Activated CD8-positive, alpha-beta memory T cell treated with anti-CD3 and anti-CD28 coated beads, Interleukin-2, amount 50 U/mL, for 1 hour (primary cell): ENCODE data around the gene RHOH.
"Not testable (repeated sequence)": the region's sequence is repeated elsewhere in the genome, so short reads cannot be mapped to it uniquely, and the experiment has no call there.

ENCODE experiments used
- DNase-seq: peaks from one replicate; pipeline ENCODE4 v3.0.0-alpha.2; 2020; ENCODE audit errors: extremely low read depth

RHOH gene

DNA sequence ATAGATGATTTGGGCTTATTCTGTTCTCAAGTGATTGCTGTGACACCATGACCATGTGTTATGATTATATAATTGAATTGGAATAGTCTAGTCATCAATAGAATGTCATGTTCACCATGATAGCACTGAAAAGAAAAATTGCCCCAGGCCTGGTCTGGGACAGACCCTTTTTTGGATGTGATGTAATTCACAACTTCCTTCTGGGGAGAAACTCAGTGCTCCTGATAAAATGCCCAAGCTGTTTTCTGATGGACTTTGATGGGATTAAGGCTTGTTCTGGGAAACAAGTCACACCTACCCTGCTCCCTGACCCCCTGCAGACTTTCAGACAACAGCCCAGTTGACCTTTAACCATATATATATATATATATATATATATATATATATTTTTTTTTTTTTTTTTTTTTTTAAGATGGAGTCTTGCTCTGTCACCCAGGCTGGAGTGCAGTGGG, 65.3 kb downstream of the RHOH start:
- no peak for DNase-seq

DNA sequence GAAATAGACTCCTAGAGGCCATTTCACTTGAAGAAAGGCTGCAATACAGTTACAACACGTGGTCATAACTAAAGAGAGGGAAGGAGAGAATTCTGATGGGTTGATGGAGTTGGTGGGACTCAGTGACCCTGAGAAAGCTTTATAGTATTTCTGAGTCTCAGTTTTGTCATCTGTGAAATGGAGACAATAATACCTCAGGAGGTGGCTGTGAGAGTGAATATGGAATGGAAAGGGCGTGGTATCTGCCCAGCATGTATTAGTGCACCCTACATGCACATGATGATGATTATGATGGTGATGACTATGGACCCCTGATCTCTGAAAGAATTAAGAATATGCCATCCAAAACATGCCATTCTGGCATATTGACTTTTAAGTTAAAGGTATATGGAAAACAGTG, 66.0 kb downstream of the RHOH start:
- DNase-seq, result no peak

DNA sequence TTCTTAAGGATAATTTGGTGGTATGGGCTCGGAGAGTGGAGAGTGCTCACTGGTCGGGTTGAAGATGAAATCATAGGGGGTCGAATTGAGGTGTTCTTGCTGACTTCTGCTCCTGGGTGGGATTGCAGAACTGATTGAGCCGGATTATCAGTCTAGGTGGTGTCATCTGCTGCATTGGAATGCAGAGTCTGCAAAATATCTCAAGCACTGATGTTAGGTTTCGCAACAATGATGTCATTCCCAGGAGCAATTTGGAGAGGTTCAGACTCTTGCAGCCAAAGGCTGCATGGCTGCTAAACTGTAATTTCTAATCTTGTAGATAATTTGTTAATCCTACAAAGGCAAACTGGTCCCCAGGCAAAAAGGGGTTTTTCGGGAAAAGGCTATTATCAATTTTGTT, 67.7 kb downstream of the RHOH start:
- no peak for DNase-seq

DNA sequence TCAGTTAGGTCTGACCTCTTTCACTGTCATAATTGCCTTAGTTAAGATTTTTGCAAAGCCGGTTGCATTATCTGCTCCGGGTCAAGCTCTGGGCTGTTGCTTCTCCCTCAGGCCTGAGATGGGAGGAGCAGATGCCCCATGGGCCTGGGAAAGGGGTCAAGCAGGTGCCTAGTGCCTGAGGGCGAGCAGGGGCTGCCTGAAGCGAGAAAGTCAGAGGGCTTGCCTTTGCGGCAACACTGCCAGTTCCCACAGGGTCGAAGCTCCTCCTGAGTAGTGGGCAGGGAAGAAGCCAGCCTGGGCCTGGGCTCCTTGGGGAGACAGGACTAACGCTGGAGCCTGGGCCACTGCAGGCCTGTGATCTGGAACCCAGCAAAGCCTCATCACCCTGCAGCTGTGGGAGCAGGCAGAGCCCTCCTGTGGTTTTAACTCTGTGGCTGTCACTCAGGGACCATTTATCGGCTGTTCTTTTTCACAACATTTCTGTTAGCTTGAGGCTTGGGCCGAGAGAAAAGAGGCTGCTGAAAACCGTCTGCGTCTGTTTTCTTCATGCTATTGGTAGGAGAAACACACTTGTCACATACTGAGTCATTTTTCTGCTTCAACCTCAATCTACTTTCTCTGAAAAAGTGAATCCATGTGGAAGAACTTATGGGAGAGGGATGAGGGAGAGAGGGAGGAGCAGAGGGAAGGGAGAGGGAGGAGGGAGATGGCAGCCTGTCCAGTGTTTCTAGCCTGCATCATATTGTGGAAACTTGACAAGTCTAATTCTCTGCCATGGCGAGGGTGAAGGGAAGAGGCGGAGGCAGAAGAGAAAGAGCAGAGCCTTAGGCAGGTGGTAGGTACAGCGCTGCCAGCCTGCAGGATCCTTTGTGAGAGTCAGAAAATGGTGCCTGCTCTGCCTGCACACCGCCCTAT, 68.4 kb downstream of the RHOH start:
- peak; percentile 50 for DNase-seq

DNA sequence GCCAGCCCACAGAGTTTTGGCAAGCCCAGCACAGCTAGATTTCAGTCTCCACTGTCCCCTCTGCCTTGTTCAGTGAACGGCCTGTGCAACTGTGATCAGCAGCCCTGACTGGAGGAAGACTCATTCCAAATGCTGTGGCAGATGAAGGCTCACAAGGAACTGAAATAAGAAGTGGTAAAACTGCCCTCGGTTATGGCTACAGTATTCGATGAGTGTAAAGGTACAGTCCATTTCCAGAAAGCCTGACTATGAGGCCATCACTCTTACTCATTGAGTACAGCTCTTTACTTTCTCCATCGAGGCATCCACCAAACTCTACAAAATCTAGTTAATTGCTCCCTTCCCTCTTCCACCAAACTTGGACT, 69.1 kb downstream of the RHOH start:
- DNase-seq, result no peak

DNA sequence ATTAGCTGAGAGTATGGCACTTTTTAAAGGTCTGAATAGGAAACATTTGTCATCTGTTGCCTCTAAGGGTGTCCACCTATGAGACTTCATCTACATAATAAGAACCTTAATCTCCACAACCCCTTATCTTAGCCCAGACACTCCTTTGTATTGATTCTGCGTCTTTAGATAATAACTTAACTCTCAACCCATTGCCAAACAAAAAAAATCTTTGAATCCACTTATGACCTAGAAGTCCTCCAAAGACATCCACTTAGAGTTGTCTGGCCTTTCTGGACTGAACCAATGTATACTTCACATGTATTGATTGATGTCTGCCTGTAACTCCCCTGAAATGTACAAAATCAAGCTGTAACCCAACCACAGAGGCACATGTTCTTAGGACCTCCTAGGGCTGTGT, 72.3 kb downstream of the RHOH start:
- DNase-seq, result no peak

DNA sequence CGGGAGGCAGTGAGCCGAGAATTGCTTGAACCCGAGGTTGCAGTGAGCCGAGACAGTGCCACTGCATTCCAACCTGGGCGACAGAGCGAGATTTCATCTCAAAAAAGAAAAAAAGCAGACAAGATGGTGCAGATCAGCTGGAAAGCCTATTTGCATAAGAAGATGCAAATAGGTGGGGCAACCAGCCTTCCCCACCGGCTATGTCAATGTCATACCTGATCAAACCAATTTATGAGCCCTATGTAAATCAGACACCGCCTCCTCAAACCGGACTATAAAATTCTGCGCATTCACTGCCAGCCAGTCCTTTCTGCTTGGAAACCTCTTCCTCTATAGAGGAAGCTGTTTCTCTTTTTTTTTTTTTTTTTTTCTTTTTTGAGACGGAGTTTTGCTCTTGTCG, 73.8 kb downstream of the RHOH start:
- DNase-seq, result no peak

DNA sequence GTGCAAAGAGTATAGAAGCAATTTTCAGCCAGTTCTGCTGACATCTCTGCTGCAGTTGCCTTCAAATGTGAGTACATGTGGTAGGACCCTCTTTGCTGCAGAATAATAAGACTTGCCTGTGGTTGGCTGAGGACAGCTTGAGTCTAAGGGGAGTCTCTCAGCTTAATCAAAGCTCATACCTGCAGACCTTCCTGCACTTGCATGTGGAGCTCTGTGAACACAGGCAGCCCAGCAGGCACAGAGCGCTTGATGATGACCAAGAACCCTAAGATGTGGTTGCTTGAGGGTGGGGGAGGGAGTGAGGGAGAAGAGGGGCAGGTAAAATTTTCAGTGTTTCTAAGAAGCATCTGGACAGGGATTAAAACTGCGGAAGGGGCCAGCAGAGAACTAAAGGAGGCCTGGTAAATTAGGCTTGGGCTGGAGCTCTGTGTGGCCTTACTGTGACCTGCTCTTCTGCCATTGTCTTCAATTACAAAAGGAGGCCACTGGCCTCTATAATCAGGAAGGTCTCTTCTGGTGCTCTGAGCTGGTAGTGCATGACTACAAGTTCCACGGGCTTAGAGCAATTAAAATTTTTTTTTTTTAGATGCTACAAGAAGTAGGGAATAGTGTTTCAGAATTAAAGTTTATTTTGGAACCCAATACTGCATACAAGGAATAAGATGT, 78.4 kb downstream of the RHOH start:
- DNase-seq, result no peak

DNA sequence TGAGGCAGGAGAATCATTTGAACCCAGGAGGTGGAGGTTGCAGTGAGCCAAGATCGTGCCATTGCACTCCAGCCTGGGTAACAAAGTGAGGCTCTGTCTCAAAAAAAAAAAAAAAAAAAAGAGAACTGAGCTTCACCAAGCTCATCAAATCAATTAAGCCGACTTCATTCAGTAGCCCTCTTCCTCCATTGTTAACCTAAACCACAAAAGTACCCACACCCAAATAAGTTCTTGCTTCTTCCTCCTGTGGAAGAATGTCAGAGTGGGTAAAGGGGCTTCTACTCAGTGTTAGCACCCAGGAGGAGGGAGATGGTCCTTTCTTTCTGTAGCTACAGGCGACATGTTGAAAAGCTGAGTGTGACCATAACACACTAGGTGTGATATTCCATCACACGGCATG, 79.7 kb downstream of the RHOH start:
- no peak for DNase-seq

DNA sequence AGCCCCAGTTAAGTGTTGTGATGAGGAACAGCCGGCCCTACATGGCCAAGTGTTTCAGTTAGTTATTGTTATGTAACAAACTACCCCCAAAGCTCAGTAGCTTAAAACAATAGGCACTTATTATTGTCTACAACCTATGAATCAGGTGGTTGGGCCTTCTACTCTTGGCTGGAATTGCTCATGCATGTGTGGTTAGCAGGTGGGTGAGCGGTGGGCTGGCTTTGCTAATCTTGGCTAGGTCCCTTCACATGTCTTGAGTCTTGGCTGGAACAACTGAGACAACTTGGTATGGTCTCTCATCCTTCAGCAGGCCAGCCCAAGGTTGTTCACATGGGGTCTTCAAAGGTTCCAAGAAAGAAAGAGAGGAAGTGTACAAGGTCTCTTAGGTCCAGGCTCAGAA, 83.8 kb downstream of the RHOH start:
- no peak for DNase-seq

DNA sequence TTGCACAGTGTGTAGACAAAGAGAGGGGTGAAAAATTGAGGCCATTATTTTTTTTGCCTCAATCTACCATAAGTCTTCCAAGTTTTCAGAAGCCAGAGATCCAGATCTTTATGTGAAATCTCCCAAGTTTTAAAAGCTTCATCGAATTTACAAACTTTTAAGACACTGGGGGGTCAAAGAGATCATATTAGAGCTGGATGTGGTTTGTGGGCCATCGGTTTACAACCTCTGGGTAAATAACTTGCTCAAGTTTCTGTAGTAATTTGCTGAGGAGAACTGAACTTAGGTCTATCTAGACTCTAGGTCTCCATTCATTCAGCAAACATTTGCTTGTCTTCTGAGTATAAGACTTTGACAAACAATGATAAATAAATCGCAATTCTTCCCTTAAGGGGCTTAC, 84.3 kb downstream of the RHOH start:
- no peak for DNase-seq

DNA sequence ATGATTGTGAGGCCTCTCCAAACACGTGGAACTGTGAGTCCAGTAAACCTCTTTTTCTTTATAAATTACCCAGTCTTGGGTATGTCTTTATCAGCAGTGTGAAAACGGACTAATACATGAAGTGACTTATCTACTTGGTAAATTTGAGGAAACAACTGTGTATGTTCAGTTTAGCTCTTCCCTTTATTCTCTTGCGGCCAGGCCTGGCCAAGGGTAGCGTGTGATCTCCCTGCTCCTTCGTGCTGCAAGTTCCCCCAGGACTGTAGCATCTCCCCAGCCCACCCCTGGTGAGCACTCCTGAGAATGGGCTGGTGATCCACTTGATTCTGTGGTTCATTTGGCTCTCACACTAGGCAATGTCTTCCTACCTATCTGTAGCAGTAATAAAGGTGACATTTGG, 85.1 kb downstream of the RHOH start:
- DNase-seq, result no peak

DNA sequence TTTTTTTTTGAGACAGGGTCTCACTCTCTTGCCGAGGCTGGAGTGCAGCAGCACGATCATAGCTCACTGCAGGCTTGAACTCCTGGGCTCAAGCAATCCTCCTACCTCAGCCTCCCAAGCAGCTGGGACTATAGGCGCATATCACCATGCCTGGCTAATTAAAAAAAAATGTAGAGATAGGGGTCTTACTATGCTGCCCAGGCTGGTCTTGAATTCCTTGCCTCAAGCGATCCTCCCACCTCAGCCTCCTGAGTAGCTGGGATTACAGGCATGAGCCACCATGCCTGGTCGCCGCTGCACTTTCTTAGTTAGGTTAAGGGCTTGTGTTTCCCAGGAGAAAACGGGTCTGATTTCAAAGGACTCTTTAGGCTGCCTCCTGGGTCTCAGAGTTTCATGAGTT, 86.0 kb downstream of the RHOH start:
- DNase-seq, result not testable (repeated sequence)

DNA sequence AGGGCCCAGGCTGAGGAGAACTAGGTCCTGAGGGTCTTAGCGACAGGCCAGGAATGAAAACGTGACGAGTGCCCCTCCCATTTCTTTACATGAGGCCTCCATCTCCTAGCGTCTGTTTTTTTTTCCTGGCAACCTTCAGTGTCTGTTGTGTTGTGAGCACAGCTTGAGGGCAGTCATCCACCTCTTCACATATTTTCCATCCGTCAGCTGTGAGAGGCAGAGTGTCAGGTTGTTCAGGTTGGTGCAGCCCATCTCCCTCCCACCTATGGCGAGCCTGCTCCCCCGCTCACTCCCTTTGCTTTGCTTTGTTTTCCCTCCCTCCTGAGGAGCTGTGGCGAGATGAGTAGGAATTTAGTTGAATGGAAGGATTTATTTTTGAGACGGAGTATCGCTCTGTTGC, 86.6 kb downstream of the RHOH start:
- DNase-seq, result no peak

DNA sequence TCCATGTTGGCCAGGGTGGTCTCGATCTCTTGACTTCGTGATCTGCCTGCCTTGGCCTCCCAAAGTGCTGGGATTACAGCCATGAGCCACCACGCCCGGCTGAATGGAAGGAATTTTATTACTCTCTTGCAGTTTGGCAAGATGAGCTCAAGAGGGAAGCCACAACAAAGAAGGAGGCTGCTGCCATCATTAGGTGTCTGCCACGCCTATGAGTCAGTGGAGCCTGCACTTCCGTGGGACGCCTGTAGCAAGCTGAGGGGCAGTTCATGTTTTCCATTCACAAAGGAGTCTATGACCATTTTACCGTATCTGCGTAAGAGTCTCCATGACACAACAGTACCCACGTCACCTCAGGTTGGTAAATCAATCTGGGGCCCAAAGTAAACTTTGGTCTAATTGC, 87.1 kb downstream of the RHOH start:
- DNase-seq, result peak; percentile 87

DNA sequence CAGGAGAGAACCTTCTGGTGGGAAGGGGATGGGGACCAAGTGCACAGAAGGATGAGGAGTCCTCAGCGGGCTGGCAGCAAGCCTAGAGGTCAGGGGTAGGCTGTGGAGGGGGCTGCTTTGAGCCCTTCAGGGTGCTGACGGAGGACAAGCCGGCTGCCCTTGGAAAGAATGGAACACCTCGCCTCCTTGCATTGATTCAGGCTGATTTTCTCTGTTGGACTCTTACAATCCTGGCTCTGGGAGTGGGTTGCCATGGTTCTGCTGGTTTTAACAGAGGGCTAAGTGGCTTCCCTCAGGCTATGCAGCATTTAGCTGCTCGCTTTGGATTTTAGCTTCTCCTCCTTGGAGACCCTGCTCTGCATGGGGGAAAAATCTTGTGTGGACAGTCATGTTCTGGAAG, 88.9 kb downstream of the RHOH start:
- no peak for DNase-seq

DNA sequence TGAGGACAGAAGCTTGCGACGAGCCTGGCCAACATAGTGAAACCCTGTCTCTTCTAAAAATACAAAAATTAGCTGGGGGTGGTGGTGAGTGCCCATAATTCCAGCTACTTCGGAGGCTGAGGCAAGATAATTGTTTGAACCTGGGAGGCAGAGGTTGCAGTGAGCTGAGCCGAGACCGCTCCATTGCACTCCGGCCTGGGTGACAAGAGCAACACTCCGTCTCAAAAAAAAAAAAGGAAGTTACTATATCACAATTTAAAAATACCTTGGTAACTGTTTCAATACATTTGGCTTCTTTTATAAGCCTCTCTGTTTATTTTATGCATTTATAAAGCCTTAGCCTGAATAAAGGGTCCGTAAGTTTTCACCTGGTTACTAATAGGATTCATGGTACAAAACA, 91.7 kb downstream of the RHOH start:
- DNase-seq, result no peak

DNA sequence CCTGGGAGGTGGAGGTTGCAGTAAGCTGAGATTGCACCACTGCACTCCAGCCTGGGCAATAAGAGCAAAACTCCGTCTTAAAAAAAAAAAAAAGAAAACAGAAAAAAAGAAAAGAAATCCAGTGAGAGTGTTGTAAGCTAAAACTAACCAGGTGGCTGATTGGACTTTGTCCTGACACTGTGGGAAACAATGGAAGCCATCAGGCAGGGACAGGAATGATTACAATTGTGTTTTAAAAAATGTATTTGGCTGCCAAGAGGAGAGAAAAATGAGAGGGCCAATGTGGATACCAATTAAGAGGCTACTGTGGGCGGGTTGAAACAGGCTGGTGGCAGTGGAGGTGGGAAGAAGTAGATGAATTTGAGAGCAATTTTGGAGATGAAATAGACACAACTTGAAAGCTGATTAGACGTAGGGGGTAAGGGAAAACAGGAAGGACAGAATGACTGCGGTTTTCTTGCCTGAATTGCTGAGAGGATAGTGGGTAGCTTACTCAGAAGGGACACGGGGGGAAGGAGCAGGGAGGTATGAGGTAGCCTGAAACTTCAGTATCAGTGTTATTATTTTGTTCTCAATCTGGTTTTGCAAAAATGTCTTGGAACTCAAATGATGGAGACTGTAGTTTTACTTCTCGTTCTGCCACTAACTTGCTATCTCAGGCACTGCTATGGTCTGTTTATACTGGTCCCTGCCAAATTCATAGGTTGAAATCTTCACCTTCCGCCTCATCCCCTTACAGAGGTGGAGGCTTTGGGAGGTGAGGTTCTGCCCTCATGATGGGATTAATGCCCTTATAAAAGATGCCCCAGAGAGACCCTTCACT, 92.7 kb downstream of the RHOH start:
- no peak for DNase-seq

DNA sequence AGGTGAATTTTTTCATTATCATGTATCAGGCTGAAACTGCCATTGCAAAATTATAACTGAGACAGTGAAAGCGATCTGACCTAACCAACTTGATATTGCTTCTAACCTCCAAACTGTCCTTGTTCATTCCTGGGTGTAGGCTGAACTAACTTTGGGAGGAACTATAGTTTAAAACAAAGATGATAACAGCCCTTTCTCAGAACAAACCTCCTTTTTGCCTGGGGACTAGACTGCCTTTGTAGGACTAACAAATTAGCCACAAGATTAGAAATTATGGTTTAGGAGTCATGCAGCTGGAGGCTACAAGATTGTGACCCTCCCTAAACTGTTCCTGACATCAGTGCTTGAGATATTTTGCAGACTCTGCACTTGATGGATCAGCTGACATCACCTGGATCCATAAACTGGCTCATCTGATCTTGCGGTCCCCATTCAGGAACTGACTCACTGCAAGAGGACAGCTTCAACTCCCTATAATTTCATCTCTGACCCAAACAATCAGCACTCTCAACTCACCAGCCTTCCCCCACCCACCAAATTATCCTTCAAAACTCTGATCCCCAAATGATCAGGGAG, 93.9 kb downstream of the RHOH start:
- not testable (repeated sequence) for DNase-seq

DNA sequence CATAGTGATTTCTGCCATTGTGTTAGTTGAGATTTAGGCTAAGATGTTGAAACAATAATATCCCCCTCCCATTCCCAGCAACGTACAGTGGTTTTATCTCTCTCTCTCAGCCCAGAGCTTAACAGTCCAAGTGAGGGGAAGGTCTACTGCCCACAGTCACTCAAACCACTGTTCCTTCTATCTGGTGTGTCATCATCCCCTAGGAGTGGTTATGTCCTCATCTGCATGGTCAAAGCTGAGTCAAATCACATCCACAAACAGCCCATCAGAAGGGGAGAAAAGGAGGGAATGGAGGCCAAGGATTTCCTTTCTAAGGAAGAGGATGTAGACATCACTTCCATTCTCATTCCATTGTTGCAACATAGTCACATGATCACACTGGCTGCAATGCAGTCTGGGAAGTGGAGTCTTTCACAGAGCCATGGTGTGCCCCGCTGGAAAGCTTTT, 95.5 kb downstream of the RHOH start:
- DNase-seq, result no peak

DNA sequence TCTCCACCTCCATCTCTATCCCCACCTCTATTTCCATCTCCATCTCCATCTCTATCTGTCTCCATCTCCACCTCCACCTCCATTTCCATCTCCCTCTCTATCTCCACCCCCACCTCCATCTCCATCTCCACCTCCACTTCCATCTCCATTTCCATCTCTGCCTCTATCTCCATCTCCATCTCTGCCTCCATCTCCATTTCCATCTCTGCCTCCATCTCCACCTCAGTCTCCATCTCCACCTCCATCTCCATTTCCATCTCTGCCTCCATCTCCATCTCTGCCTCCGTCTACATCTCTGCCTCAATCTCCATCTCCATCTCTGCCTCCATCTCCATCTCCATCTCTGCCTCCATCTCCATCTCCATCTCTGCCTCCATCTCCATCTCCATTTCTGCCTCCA, 97.5 kb downstream of the RHOH start:
- DNase-seq, result no peak

DNA sequence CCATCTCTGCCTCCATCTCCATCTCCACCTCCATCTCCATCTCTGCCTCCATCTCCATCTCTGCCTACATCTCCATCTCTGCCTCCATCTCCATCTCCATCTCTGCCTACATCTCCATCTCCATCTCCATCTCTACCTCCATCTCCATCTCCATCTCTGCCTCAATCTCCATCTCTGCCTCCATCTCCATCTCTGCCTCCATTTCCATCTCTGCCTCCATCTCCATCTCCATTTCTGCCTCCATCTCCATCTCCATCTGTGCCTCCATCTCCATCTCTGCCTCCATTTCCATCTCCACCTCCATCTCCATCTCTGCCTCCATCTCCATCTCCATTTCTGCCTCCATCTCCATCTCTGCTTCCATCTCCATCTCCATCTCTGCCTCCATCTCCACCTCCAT, 98.2 kb downstream of the RHOH start:
- not testable (repeated sequence) for DNase-seq
